Endothelial cell (in vitro differentiated cells): Measurements from ENCODE around the gene OR9Q1. TPM values are rescaled to one million over a fixed set of nuclear protein-coding genes. Genes with fewer than 3 reads are reported as not detected.

Experiments used
- DNase-seq: peaks from one replicate; pipeline ENCODE4 v3.0.0; 2021; ENCODE audit warnings: low spot score
- H3K27ac Mint-ChIP-seq: one replicate; pipeline ENCODE4 v1.8.0; 2021; ENCODE audit warnings: mixed read lengths, inconsistent platforms; ENCODE audit not compliant: unreplicated experiment
- H3K27me3 Mint-ChIP-seq: one replicate; pipeline ENCODE4 v1.8.0; 2021; ENCODE audit warnings: mild to moderate bottlenecking, moderate library complexity, mixed read lengths, inconsistent platforms; ENCODE audit not compliant: unreplicated experiment
- H3K36me3 Mint-ChIP-seq: one replicate; pipeline ENCODE4 v1.8.0; 2021; ENCODE audit warnings: mild to moderate bottlenecking, low read depth, mixed read lengths, inconsistent platforms; ENCODE audit not compliant: unreplicated experiment
- H3K4me1 Mint-ChIP-seq: one replicate; pipeline ENCODE4 v1.8.0; 2021; ENCODE audit warnings: mild to moderate bottlenecking, mixed read lengths, inconsistent platforms; ENCODE audit not compliant: unreplicated experiment
- H3K4me3 Mint-ChIP-seq: one replicate; pipeline ENCODE4 v1.8.0; 2021; ENCODE audit warnings: mild to moderate bottlenecking, mixed read lengths, inconsistent platforms; ENCODE audit not compliant: unreplicated experiment
- H3K9me3 Mint-ChIP-seq: one replicate; pipeline ENCODE4 v1.8.0; 2021; ENCODE audit warnings: mixed read lengths, inconsistent platforms; ENCODE audit not compliant: unreplicated experiment
- CTCF ChIP-seq: fragments of 200-600 bp; sonication (generic); IDR thresholded peaks from one replicate; pipeline ENCODE4 v1.5.0; 2021; ENCODE audit warnings: antibody characterized with exemption; ENCODE audit not compliant: unreplicated experiment
- total RNA-seq: library from RNA; stranded (reverse); fragmentation: NEBNext Ultra II Directional; extraction: Animal tissue kit (Norgen Biotek cat#: 25700); gene quantifications from one replicate; pipeline ENCODE4 v1.2.1, GENCODE V29; 2021; ENCODE audit not compliant: unreplicated experiment

The OR9Q1 gene
- total RNA-seq, 1 donor from 2014 or later: not detected

GRCh38 chr11:58121096-58121495 is 97.4 kb downstream of the OR9Q1 start:
- Mint-ChIP-seq H3K9me3 (no peaks in the 10 kb centered on the region), H3K4me3 (no peak overlapping the region), H3K27ac (no peak overlapping the region)

GRCh38 chr11:58125469-58125868 is 101.8 kb downstream of the OR9Q1 start, which contains the start of gene OR9I1:
OR9I1 (minus strand) TSS chr11:58125530; CDS start chr11:58119444, 6,086 bp downstream.
- Mint-ChIP-seq H3K27me3 (no peaks in the 10 kb centered on the region), H3K27ac (no peak within 1 kb of the TSS), H3K9me3 (no peaks in the 10 kb centered on the region), H3K4me3 (no peak within 1 kb of the TSS), H3K36me3 (no peaks in the 10 kb centered on the region), H3K4me1 (no peaks in the 10 kb centered on the region)
- no peak for TF ChIP-seq CTCF
- DNase-seq: no peak

More at GRCh38 chr11:58121096-58121495, 97.4 kb downstream of the OR9Q1 start:
- H3K36me3 Mint-ChIP-seq: no peaks in the 10 kb centered on the region
- no peak for DNase-seq
- no peaks in the 10 kb centered on the region for H3K4me1 Mint-ChIP-seq
- no peak for TF ChIP-seq CTCF
- no peaks in the 10 kb centered on the region for H3K27me3 Mint-ChIP-seq

GRCh38 chr11:58127350-58127749 is 103.7 kb downstream of the OR9Q1 start:
- TF ChIP-seq CTCF: no peak
- Mint-ChIP-seq H3K36me3 (no peaks in the 10 kb centered on the region), H3K4me3 (no peak overlapping the region), H3K4me1 (no peaks in the 10 kb centered on the region), H3K27me3 (no peaks in the 10 kb centered on the region), H3K9me3 (no peaks in the 10 kb centered on the region), H3K27ac (no peak overlapping the region)
- DNase-seq: no peak

GRCh38 chr11:58133309-58134076 is 109.8 kb downstream of the OR9Q1 start:
- Mint-ChIP-seq H3K36me3 (no peaks in the 10 kb centered on the region), H3K4me1 (no peaks in the 10 kb centered on the region), H3K9me3 (no peaks in the 10 kb centered on the region), H3K27ac (no peak overlapping the region), H3K4me3 (no peak overlapping the region), H3K27me3 (no peaks in the 10 kb centered on the region)
- no peak for DNase-seq
- no peak for TF ChIP-seq CTCF

- H3K27ac Mint-ChIP-seq: no peak overlapping the region
- H3K4me3 Mint-ChIP-seq: no peak overlapping the region
- H3K9me3 Mint-ChIP-seq: no peaks in the 10 kb centered on the region
- H3K27me3 Mint-ChIP-seq: no peaks in the 10 kb centered on the region
- no peaks in the 10 kb centered on the region for H3K4me1 Mint-ChIP-seq
- no peaks in the 10 kb centered on the region for H3K36me3 Mint-ChIP-seq
- TF ChIP-seq CTCF: no peak
- DNase-seq: no peak
Observed at GRCh38 chr11:58134151-58134550, 110.5 kb downstream of the OR9Q1 start.
